ENCODE measurements around the gene LRGUK.
"Not testable (repeated sequence)": the region's sequence is repeated elsewhere in the genome, so short reads cannot be mapped to it uniquely, and the experiment has no call there.

GRCh38 chr7:134231296-134231695 lies 104.2 kb downstream of the LRGUK start:
- TF ChIP-seq CTCF (conservative IDR thresholded peaks at IDR 0.05); ZFX (IDR thresholded peaks at IDR 0.05): not testable (repeated sequence)

Data from C4-2B (cell line).